GM12891 (cell line): Measurements from ENCODE around the gene CNN2.

Experiments used
- PAX5 ChIP-seq: IDR thresholded peaks from 2 replicates; pipeline ENCODE4 v1.6.1; 2011; ENCODE audit warnings: low read length, moderate library complexity, mild to moderate bottlenecking; ENCODE audit not compliant: insufficient read depth, severe bottlenecking
- POLR2AphosphoS5 ChIP-seq: IDR thresholded peaks from 2 replicates; pipeline ENCODE4 v1.6.1; 2011; ENCODE audit warnings: low read depth, low read length, control low read depth

- TF ChIP-seq POLR2AphosphoS5 = no peak
- no peak for TF ChIP-seq PAX5
Observed at GRCh38 chr19:1002600-1002999, 23.8 kb upstream of the CNN2 start.
